Suprapubic skin (tissue), 4 donors: ENCODE data around the gene USP48. TPM values are rescaled to one million over a fixed set of nuclear protein-coding genes. Genes with fewer than 3 reads are reported as not detected.

Source experiments
- DNase-seq, 2 donors: peaks; one replicate each; pipeline ENCODE4 v3.0.0-alpha.2; 2019; ENCODE audit warnings: low spot score in 2 of 2
- H3K27ac ChIP-seq: fragments of 200-600 bp; sonication (generic); one replicate; pipeline ENCODE4 v1.5.1; 2019
- H3K27me3 ChIP-seq: fragments of 200-600 bp; sonication (generic); one replicate; pipeline ENCODE4 v1.5.1; 2019
- H3K36me3 ChIP-seq: fragments of 200-600 bp; sonication (generic); one replicate; pipeline ENCODE4 v1.5.1; 2019
- H3K4me1 ChIP-seq: fragments of 200-600 bp; sonication (generic); one replicate; pipeline ENCODE4 v1.5.1; 2019
- H3K4me3 ChIP-seq: fragments of 200-600 bp; sonication (generic); one replicate; pipeline ENCODE4 v1.5.1; 2019; ENCODE audit warnings: mild to moderate bottlenecking
- H3K9me3 ChIP-seq: fragments of 200-600 bp; sonication (generic); one replicate; pipeline ENCODE4 v1.5.1; 2019
- CTCF ChIP-seq, 2 donors: fragments of 200-600 bp in 1 of 2; fragments of 450-650 bp in 1 of 2; sonication (generic) in 1 of 2; IDR thresholded peaks; one replicate each; pipeline ENCODE4 v1.5.1; 2016 to 2019; ENCODE audit warnings: antibody characterized with exemption in 2 of 2, mild to moderate bottlenecking in 1 of 2, moderate library complexity in 1 of 2
- EP300 ChIP-seq: sonication (generic); formaldehyde crosslinking; IDR thresholded peaks from one replicate; pipeline ENCODE4 v1.6.1; 2017; ENCODE audit warnings: antibody characterized with exemption
- POLR2A ChIP-seq, 2 donors: fragments of 450-650 bp; IDR thresholded peaks; one replicate each; pipeline ENCODE4 v1.6.1; 2017; ENCODE audit warnings: antibody characterized with exemption in 2 of 2, mild to moderate bottlenecking in 2 of 2, moderate library complexity in 2 of 2
- POLR2AphosphoS5 ChIP-seq, 3 donors: sonication (generic); formaldehyde crosslinking; IDR thresholded peaks; one replicate each; pipeline ENCODE4 v1.6.1; 2017; ENCODE audit warnings: antibody characterized with exemption in 3 of 3
- WGBS: methylation state at CpG from one replicate; pipeline ENCODE4 v1.1.5; 2018; 5-methylcytosine and 5-hydroxymethylcytosine counted together
- total RNA-seq, 4 donors: library from RNA; depleted of rRNA; stranded (reverse); fragments of >200 nt; gene quantifications; one replicate each; pipeline ENCODE4 v1.1.0, GENCODE V29; 2016

The USP48 gene
- total RNA-seq, 4 donors from 2014 or later: 27.7 to 151 (median 46.0) TPM

- Histone ChIP-seq H3K4me3 (no peak overlapping the region), H3K4me1 (peaks cover 27% of the 10 kb centered on the region), H3K27ac (no peak overlapping the region), H3K9me3 (no peaks in the 10 kb centered on the region), H3K27me3 (peaks cover 14% of the 10 kb centered on the region), H3K36me3 (no peaks in the 10 kb centered on the region)
- no peak for TF ChIP-seq POLR2AphosphoS5 (IDR thresholded peaks at IDR 0.05)
- TF ChIP-seq CTCF (IDR thresholded peaks at IDR 0.05): no peak
- no peak for TF ChIP-seq EP300
- no peak for TF ChIP-seq POLR2A (IDR thresholded peaks at IDR 0.05)
- WGBS: 97% methylated on average over 2 of the region's 2 CpGs
- no peak for DNase-seq
These were observed 146.9 kb downstream of the USP48 start for GRCh38 chr1:21636029-21636428.

- H3K36me3 ChIP-seq: no peaks in the 10 kb centered on the region
- WGBS: 70% methylated on average over 12 of the region's 12 CpGs
- H3K9me3 ChIP-seq: no peaks in the 10 kb centered on the region
- TF ChIP-seq POLR2A (IDR thresholded peaks at IDR 0.05) (no peak), EP300 (no peak), CTCF (IDR thresholded peaks at IDR 0.05) (no peak), POLR2AphosphoS5 (IDR thresholded peaks at IDR 0.05) (no peak)
- peaks cover 26% of the 10 kb centered on the region for H3K4me1 ChIP-seq
- DNase-seq: no peak
- peaks cover 14% of the 10 kb centered on the region for H3K27me3 ChIP-seq
- peak overlapping the region; percentile 29 for H3K27ac ChIP-seq
- H3K4me3 ChIP-seq: no peak overlapping the region
These were observed 148.0 kb downstream of the USP48 start for GRCh38 chr1:21634806-21635535.

- no peak for DNase-seq
- H3K27ac ChIP-seq: peak overlapping the region; percentile 29
- 73% methylated on average over 5 of the region's 18 CpGs for WGBS
These were observed 148.8 kb downstream of the USP48 start for GRCh38 chr1:21633992-21634805.

DNA sequence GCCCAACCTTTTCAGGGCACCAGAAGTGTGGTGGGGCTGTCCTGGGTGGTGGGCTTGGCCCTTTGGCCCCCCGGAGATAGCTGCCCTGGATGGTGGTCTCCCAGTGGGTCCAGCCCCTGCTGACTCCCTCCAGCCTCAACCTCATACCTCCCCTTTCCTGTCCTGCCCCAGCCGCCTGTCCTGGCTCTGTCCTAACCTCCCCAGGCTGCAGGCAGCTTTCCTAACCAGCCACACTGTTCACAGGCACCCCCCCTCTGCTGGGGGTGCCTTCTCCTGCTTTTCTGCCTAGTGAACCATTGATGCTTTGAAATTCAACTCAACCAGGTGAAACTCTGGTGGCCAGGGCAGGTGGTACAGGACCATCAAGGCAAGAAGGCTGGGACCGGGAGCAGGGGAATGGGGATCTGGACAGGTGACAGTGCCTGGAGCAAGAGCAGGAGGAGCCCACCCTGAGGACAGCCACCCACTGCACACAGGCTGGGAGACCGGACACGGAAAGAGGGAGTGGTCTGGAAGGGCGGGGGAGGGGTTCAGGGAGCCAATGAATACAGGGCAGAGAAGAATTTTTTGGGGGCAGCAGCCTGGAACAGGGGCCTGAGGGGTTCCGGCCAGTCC is 149.7 kb downstream of the USP48 start:
- WGBS: 81% methylated on average over 7 of the region's 7 CpGs
- peaks cover 9% of the 10 kb centered on the region for H3K4me1 ChIP-seq
- TF ChIP-seq CTCF (IDR thresholded peaks at IDR 0.05): no peak
- no peak for TF ChIP-seq POLR2A (IDR thresholded peaks at IDR 0.05)
- TF ChIP-seq EP300: no peak
- no peak for TF ChIP-seq POLR2AphosphoS5 (IDR thresholded peaks at IDR 0.05)
- no peak overlapping the region for H3K27ac ChIP-seq
- no peaks in the 10 kb centered on the region for H3K9me3 ChIP-seq
- peaks cover 22% of the 10 kb centered on the region for H3K27me3 ChIP-seq
- H3K36me3 ChIP-seq: no peaks in the 10 kb centered on the region
- no peak overlapping the region for H3K4me3 ChIP-seq
- DNase-seq: no peak

More at GRCh38 chr1:21633992-21634805, 148.8 kb downstream of the USP48 start:
- TF ChIP-seq EP300 (no peak), POLR2A (IDR thresholded peaks at IDR 0.05) (no peak), POLR2AphosphoS5 (IDR thresholded peaks at IDR 0.05) (no peak), CTCF (IDR thresholded peaks at IDR 0.05) (no peak)
- Histone ChIP-seq H3K27me3 (peaks cover 19% of the 10 kb centered on the region), H3K9me3 (no peaks in the 10 kb centered on the region), H3K4me1 (peaks cover 18% of the 10 kb centered on the region), H3K36me3 (no peaks in the 10 kb centered on the region), H3K4me3 (no peak overlapping the region)
